Osteoblast (primary cell): ENCODE measurements around the gene TBL1X. TPM values are rescaled to one million over a fixed set of nuclear protein-coding genes. Genes with fewer than 3 reads are reported as not detected.

Experiments
- DNase-seq: peaks from one replicate; pipeline ENCODE4 v3.0.0; 2011; ENCODE audit warnings: low spot score, mixed read lengths; ENCODE audit not compliant: insufficient read length; ENCODE audit errors: missing footprints
- H2AFZ ChIP-seq: 2 replicates; pipeline ENCODE4 v1.6.0; 2011; ENCODE audit warnings: mild to moderate bottlenecking, low read length
- H3K27ac ChIP-seq: 2 replicates; pipeline ENCODE4 v1.5.1; 2011; ENCODE audit warnings: mild to moderate bottlenecking, low read depth, low read length, moderate library complexity
- H3K27me3 ChIP-seq: 2 replicates; pipeline ENCODE4 v1.6.0; 2012; ENCODE audit warnings: mild to moderate bottlenecking, control low read depth, inconsistent platforms, low read length, moderate library complexity; ENCODE audit not compliant: insufficient read depth
- H3K36me3 ChIP-seq: 2 replicates; pipeline ENCODE4 v1.5.1; 2011; ENCODE audit warnings: mild to moderate bottlenecking, low read length, control low read depth, moderate library complexity; ENCODE audit not compliant: insufficient read depth
- H3K4me1 ChIP-seq: 2 replicates; pipeline ENCODE4 v1.5.1; 2011; ENCODE audit warnings: mild to moderate bottlenecking, low read length, control low read depth, moderate library complexity; ENCODE audit not compliant: insufficient read depth
- H3K4me2 ChIP-seq: 2 replicates; pipeline ENCODE4 v1.6.0; 2011; ENCODE audit warnings: mild to moderate bottlenecking, low read length; ENCODE audit not compliant: insufficient read depth
- H3K4me3 ChIP-seq: fragments of 200-600 bp; sonication (generic); 3 replicates; pipeline ENCODE4 v1.5.1; 2012; ENCODE audit warnings: mild to moderate bottlenecking, low read length, inconsistent platforms; ENCODE audit not compliant: insufficient read depth
- H3K79me2 ChIP-seq: 2 replicates; pipeline ENCODE4 v1.6.0; 2012; ENCODE audit warnings: mild to moderate bottlenecking, low read length, control low read depth, inconsistent platforms; ENCODE audit not compliant: insufficient read depth
- H3K9me3 ChIP-seq: 2 replicates; pipeline ENCODE4 v1.5.1; 2011; ENCODE audit warnings: low read depth, low read length, control low read depth
- H4K20me1 ChIP-seq: 2 replicates; pipeline ENCODE4 v1.6.0; 2012; ENCODE audit warnings: mild to moderate bottlenecking, low read length, control low read depth; ENCODE audit not compliant: insufficient read depth
- total RNA-seq: library from RNA; depleted of rRNA; stranded (reverse); fragments of >200 nt; gene quantifications from 2 replicates; pipeline ENCODE4 v1.2.3, GENCODE V29; 2012
- TF ChIP-seq, protein P1 (sequence below): IDR thresholded peaks from 2 replicates; pipeline ENCODE4 v1.5.1; 2011; ENCODE audit warnings: mild to moderate bottlenecking, low read depth, low read length, moderate library complexity; ENCODE audit errors: extremely low read depth

The TBL1X gene
- total RNA-seq, 1 donor, result 15.2 TPM

DNA sequence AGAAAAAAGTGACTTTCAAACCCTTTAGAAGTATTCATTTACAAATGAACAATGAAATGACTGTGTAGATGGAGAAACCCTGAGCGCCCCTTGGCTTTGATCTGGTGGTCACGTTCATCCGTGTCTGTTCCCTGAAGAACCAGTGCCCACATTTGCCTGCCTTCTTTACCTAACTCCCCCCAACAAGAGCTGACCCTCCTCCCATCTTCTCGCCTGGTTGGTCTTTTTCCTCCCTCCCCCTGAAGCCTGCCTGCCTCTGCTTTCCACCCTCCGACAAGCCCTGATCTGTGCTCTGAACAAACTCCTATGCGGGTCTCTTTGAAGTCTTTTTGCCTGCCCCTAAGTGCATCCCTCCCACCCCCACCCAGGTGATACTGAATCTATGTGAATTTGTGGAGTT is 18.5 kb downstream of the TBL1X start:
- Histone ChIP-seq H3K27me3 (no peaks in the 10 kb centered on the region), H3K4me3 (no peak overlapping the region), H3K4me2 (no peak overlapping the region), H2AFZ (no peak overlapping the region), H3K36me3 (no peaks in the 10 kb centered on the region), H3K4me1 (no peaks in the 10 kb centered on the region), H4K20me1 (no peaks in the 10 kb centered on the region), H3K79me2 (no peaks in the 10 kb centered on the region), H3K9me3 (peaks cover 1% of the 10 kb centered on the region), H3K27ac (no peak overlapping the region)
- DNase-seq, result no peak
- TF ChIP-seq, protein P1, sequence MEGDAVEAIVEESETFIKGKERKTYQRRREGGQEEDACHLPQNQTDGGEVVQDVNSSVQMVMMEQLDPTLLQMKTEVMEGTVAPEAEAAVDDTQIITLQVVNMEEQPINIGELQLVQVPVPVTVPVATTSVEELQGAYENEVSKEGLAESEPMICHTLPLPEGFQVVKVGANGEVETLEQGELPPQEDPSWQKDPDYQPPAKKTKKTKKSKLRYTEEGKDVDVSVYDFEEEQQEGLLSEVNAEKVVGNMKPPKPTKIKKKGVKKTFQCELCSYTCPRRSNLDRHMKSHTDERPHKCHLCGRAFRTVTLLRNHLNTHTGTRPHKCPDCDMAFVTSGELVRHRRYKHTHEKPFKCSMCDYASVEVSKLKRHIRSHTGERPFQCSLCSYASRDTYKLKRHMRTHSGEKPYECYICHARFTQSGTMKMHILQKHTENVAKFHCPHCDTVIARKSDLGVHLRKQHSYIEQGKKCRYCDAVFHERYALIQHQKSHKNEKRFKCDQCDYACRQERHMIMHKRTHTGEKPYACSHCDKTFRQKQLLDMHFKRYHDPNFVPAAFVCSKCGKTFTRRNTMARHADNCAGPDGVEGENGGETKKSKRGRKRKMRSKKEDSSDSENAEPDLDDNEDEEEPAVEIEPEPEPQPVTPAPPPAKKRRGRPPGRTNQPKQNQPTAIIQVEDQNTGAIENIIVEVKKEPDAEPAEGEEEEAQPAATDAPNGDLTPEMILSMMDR, result no peak

DNA sequence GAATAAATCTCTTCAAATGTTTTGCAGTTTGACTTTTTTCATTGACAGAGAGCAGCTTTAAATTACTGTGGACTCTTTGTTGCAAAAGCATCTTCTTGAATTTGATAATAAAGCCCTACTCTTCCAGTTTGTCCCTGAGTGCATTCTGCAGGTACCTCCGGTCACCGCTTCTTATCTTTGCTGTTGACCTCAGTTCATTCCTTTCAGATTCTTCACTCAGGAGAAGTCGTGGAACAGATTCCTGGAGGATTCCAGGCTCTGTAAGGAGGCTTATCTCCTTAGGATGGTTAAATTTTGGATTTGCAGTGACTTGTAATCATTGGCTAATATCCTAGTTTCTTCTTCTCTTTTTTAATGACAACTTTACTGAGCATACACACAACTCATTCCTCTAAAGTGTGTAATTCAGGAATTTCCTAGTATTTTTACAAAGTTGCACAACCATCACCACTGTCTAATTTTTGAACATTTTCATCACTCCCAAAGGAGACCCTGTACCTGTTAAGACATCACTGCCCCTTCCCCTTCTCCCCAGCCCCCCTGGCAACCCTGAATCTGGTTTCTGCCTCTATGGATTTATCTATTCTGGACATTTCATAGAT is 22.0 kb downstream of the TBL1X start:
- H3K4me3 ChIP-seq, result no peak overlapping the region
- H3K4me1 ChIP-seq, result no peaks in the 10 kb centered on the region
- H3K27me3 ChIP-seq, result no peaks in the 10 kb centered on the region
- TF ChIP-seq, protein P1, result no peak
- H3K36me3 ChIP-seq, result no peaks in the 10 kb centered on the region
- H3K79me2 ChIP-seq, result peaks cover 10% of the 10 kb centered on the region
- DNase-seq, result no peak
- H4K20me1 ChIP-seq, result peaks cover 2% of the 10 kb centered on the region
- H2AFZ ChIP-seq, result no peak overlapping the region
- H3K4me2 ChIP-seq, result no peak overlapping the region
- no peak overlapping the region for H3K27ac ChIP-seq
- H3K9me3 ChIP-seq, result peaks cover 3% of the 10 kb centered on the region

DNA sequence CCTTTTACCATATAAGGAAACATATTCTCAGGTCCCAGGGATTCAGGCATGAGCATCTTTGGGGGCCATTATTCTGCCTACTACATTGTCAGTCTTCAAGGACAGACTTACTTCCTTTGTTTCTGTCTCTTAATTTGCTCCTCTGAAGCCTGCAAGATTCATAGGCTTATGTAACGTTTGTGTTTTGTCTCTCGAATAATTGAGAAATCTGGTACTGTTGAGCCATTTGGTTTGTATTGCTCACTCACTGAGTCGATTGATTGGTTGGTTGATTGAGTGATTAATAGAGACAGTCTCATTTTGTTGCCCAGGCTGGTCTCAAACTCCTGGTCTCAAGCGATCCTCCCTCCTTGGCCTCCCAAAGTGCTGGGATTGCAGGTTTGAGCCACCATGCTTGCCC is 23.7 kb downstream of the TBL1X start:
- no peak overlapping the region for H3K27ac ChIP-seq
- no peaks in the 10 kb centered on the region for H3K4me1 ChIP-seq

DNA sequence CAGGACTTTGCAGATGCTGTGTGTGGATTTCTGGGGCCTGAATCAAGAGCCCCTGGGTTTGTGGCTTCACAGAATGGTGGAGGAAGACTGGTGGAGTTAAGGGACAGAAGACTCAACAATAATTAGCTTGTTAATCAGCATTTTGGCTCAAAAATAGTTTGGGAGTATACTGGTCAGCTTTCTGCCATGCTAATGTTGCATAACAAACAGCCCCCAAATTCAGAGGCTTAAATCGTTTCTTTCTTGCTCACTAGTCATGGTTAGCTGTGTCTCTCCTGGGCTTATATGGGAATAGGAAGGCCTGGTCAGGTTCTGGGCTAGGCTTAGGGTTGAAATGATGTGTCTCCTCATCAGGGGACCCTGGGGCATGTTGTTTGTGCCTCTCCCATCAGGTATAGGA is 24.4 kb downstream of the TBL1X start:
- H4K20me1 ChIP-seq, result peaks cover 8% of the 10 kb centered on the region

More for the DNA sequence above, 23.7 kb downstream of the TBL1X start:
- Histone ChIP-seq H2AFZ (no peak overlapping the region), H4K20me1 (peaks cover 8% of the 10 kb centered on the region), H3K4me3 (no peak overlapping the region), H3K9me3 (peaks cover 3% of the 10 kb centered on the region), H3K79me2 (peaks cover 10% of the 10 kb centered on the region), H3K36me3 (no peaks in the 10 kb centered on the region), H3K27me3 (no peaks in the 10 kb centered on the region), H3K4me2 (no peak overlapping the region)
- no peak for DNase-seq
- TF ChIP-seq, protein P1, result no peak

More for the DNA sequence above, 24.4 kb downstream of the TBL1X start:
- no peak overlapping the region for H2AFZ ChIP-seq
- H3K4me3 ChIP-seq, result no peak overlapping the region
- H3K4me1 ChIP-seq, result no peaks in the 10 kb centered on the region
- no peak overlapping the region for H3K27ac ChIP-seq
- no peaks in the 10 kb centered on the region for H3K27me3 ChIP-seq
- H3K79me2 ChIP-seq, result peaks cover 10% of the 10 kb centered on the region
- TF ChIP-seq, protein P1, result no peak
- no peak for DNase-seq
- no peaks in the 10 kb centered on the region for H3K36me3 ChIP-seq
- H3K4me2 ChIP-seq, result no peak overlapping the region
- peaks cover 3% of the 10 kb centered on the region for H3K9me3 ChIP-seq
